ENCODE data around the gene DUSP15. TPM values are rescaled to one million over a fixed set of nuclear protein-coding genes. Genes with fewer than 3 reads are reported as not detected.
"Not testable (repeated sequence)": the region's sequence is repeated elsewhere in the genome, so short reads cannot be mapped to it uniquely, and the experiment has no call there.

DUSP15 gene
- polyA plus RNA-seq, 2 of the 4 experiments (the other 2 are of a cell fraction), result 0.53 to 1.3 TPM

GRCh38 chr20:31815408-31816188 is 54.7 kb downstream of the DUSP15 start:
- CTCF ChIA-PET, result interaction anchor here (1.2 to 4.5 kb wide), 9 partner anchors 8 to 219 kb away, joined by 3 to 26 read pairs (median 7); no protein-coding TSS in a partner anchor
- FAIRE-seq, result no peak

GRCh38 chr20:31814142-31814541 is 56.2 kb downstream of the DUSP15 start:
- CTCF ChIA-PET, result interaction anchor here (0.5 to 3.3 kb wide), 10 partner anchors 8 to 278 kb away, joined by 3 to 19 read pairs (median 4); partner anchors contain the start of gene PDRG1
- not testable (repeated sequence) for FAIRE-seq, H3K9me3 ChIP-seq

More at GRCh38 chr20:31815408-31816188, 54.7 kb downstream of the DUSP15 start:
- Histone ChIP-seq H3K4me1 (no peaks in the 10 kb centered on the region), H3K9me3 (no peaks in the 10 kb centered on the region), H3K4me2 (no peak overlapping the region), H3K4me3 (no peak overlapping the region), H3K27ac (no peak overlapping the region)
- ATAC-seq, result peak; percentile 25 to 27; a peak in 3 of 6 replicates
- WGBS (ENCODE audit: missing lambda C conversion rate), result 72% methylated on average over 8 of the region's 9 CpGs
- no peak for TF ChIP-seq RCOR1 (IDR thresholded peaks at IDR 0.05; ENCODE audit: low read depth, low read length)
- no peak for TF ChIP-seq CTCF (IDR thresholded peaks at IDR 0.05)
- no peak for TF ChIP-seq PBX3 (IDR thresholded peaks at IDR 0.05)
- TF ChIP-seq MAFK (IDR thresholded peaks at IDR 0.05; ENCODE audit: partially characterized antibody), result no peak
- no peak for TF ChIP-seq ZSCAN20 (CRISPR knock-in tag; IDR thresholded peaks at IDR 0.05)
- TF ChIP-seq MYC (IDR thresholded peaks at IDR 0.05; ENCODE audit: borderline replicate concordance, low read length), result no peak
- TF ChIP-seq FOSL2 (IDR thresholded peaks at IDR 0.05), result no peak
- no peak for TF ChIP-seq FOSL2 (CRISPR knock-in tag; IDR thresholded peaks at IDR 0.05)
- no peak for TF ChIP-seq NFE2L2 (conservative IDR thresholded peaks at IDR 0.05; ENCODE audit: low read length)
- TF ChIP-seq BCL3 (IDR thresholded peaks at IDR 0.05), result no peak
- TF ChIP-seq TP53 (CRISPR knock-in tag; IDR thresholded peaks at IDR 0.05), result no peak
- no peak for TF ChIP-seq CEBPB (IDR thresholded peaks at IDR 0.05)
- no peak for TF ChIP-seq EHF (CRISPR knock-in tag; IDR thresholded peaks at IDR 0.05)
- POLR2A ChIA-PET, result no interaction called here
- DNase-seq (ENCODE audit: low read depth in 1 of 2, low spot score in 1 of 2), result peak in 1 of 2 experiments; percentile 19

GRCh38 chr20:31813611-31814010 is 56.7 kb downstream of the DUSP15 start:
- CTCF ChIA-PET, result interaction anchor here (0.5 to 3.3 kb wide), 9 partner anchors 8 to 279 kb away, joined by 3 to 19 read pairs (median 4); partner anchors contain the start of gene PDRG1
- no peak for FAIRE-seq
- Histone ChIP-seq H3K4me3 (no peak overlapping the region), H3K4me1 (0 out of 3 replicates have a peak, but pooled peaks cover 4% of the 10 kb centered on the region), H3K27ac (no peak overlapping the region), H3K4me2 (no peak overlapping the region), H3K9me3 (no peaks in the 10 kb centered on the region)
- no peak for DNase-seq (ENCODE audit: low read depth in 1 of 2, low spot score in 1 of 2)
- ATAC-seq, result no peak
- TF ChIP-seq ZSCAN20 (CRISPR knock-in tag; IDR thresholded peaks at IDR 0.05) (no peak), E2F6 (IDR thresholded peaks at IDR 0.05; ENCODE audit: borderline replicate concordance, low read depth) (no peak), ESRRA (IDR thresholded peaks at IDR 0.05; ENCODE audit: borderline replicate concordance, low read length) (no peak), RFX5 (IDR thresholded peaks at IDR 0.05) (no peak), CHD2 (IDR thresholded peaks at IDR 0.05; ENCODE audit: low read length, partially characterized antibody) (no peak), REST (IDR thresholded peaks at IDR 0.05) (no peak)
- POLR2A ChIA-PET, result no interaction called here

More at GRCh38 chr20:31814142-31814541, 56.2 kb downstream of the DUSP15 start:
- H3K4me1 ChIP-seq; POLR2A ChIA-PET; ATAC-seq; H3K27ac ChIP-seq; H3K4me3 ChIP-seq; H3K4me2 ChIP-seq; DNase-seq (ENCODE audit: low read depth in 1 of 2, low spot score in 1 of 2): not testable (repeated sequence)
- 92% methylated on average over 7 of the region's 7 CpGs for WGBS (ENCODE audit: missing lambda C conversion rate)
